ENCODE data around the gene ACOT11.

The ACOT11 gene

DNA sequence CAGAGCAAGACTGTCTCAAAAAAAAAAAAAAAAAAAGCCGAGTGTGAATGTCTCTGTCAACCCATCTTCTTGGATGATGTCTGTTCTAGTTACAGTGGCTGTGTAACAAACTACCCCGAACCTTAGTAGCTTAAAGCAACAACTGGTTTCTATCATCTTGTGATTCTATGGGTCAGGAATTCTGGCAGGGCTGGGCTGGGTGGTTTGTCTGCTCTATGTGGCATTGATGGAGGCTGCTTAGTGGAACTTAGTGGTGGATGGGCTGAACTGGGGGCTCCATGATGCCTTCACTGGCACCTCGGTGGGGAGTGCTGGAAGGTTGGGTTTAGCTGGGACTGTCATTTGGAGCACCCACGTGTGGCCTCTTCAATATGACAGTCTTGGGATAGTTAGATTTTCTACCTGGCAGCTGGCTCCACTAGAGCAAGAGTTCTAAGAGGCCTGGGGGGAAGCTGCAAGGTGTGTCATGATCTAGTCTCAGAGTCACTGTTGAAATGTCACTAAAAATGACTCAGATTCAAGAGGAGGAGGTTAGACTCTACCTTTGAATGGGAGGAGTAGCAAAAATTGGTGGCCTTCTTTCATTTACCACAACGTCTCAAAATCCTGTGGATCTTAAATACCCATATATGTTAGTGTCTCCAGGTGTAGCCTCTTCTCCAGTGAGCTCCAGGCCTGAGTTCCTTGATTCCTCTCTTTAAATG is 18.6 kb downstream of the ACOT11 start:
- DNase-seq: no peak

DNA sequence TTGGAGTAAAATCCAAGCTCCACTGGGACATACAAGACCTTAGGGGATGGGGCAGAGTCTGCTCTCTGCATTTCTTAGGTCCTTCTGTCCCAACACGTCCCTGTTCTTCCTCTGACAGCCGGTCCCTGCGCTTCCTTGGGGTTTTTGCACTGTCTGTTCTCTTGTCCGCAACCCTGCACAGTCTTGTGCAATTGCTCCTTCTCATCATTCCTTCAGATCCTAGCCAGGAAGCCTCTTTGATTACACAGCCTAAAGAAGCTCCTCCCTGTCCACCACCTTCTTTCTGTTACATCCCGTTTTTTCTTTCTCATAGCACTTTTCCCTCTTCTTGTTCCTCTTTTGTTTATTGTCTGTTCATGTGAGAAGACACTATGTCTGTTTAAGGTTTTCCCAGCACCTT is 19.9 kb downstream of the ACOT11 start:
- no peak for DNase-seq

DNA sequence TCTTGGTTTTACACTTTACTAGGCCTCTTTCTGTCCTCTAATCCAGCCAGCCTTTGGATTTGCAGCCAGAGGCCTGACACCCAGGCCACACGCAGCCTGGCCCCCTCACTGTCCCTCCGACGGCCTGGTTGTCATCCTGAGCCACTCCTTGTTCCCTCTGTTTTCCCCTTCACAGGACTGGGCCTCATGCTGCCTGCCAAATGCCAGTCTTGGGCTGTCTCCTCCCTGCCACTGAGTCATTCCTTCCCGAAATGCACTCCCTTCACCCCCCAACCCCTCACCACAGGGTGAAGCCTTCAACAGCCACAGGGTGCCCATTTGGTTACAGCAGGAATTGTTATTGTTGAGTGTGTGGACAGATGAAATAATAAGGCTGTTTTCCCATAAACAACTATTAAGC is 21.3 kb downstream of the ACOT11 start:
- DNase-seq: no peak

DNA sequence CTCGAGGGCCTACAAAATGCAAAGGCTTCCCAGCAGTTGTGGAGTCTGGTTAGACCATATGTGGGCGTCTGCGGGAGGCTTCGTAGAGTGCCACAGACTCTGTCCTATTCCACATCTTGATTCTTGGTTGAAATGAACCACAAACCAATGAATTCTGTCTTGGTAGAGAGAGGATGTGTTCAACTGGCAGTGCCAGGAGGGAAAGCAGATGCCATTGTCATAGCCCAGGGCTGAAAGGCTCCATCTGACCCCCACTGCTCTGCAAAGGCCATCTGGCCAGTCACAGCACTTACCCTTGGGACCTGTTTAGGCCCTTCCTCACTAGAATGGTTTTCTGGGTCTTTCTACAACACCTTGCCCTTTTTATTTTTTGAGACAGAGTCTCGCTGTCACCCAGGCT is 22.1 kb downstream of the ACOT11 start:
- DNase-seq: no peak

DNA sequence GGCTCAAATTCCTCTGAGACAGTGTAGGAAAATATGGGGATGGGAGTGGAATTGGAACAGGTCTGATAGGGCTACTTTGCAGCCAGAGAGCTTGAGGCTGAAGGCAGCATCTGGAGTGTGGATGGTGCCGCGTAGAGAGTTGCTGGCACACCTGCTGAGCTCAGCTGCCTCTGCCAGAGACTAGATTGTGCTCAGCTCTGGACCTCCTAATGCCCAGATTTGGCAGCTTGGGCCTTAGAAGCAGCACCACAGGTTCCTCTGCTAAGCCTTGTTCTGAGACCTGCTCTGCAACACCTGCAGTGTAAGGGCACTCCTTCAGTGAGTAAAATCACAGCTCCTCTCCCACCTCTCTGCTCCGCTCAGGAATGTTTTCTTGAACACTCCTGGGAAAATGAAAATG is 23.3 kb downstream of the ACOT11 start:
- DNase-seq: no peak

DNA sequence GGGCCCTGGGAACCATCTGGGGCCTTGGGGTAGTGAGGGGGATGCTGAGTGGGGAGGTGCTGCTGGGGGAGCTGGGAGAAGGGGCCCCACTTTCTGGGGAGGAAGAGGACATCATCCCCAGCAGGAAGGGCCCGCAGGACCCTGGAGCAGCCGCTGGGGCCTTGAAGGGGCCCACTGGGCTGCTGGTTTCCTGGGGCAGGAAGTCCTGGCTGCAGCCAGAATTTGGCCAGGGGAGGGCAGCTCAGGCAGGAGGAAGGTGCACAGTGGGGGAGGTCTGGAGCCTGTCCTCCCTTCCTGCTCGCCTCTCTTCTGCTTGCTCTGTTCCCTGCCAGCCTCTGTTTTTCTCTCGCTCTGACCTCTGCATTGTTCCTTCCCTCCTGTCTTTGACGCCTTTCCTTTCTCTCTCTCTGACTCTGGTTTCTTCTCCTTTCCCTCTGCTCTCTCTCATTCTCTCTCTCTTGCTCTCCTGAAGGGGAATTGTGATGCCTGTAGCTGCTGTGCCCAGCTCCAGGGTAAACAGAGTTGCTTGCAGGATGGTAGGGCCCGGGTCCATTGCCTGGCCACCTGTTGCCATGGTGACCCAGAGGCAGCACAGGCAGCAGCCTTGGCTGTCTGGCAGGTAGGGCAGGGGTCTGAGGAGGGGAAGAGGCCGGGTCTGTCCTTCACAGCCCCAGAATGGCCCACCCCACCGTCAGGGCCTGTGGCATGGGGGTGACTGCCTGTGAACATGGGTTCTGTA is 23.9 kb downstream of the ACOT11 start:
- DNase-seq: no peak

DNA sequence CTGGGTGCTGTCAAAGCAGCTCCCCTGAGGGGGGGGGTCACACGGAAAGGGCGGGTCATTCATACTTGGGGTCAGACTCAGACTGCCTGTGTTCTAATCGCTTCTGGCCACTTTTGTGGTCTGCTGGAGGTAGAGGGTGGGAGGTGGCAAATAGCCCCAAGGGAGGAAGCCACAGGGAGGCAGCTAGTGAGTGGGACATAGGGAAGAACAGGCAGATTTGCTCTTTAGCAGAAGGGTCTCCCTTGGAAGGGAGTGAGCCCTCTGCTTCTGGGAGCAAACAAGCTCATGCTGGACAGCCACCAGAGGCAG is 24.5 kb downstream of the ACOT11 start:
- DNase-seq: no peak

DNA sequence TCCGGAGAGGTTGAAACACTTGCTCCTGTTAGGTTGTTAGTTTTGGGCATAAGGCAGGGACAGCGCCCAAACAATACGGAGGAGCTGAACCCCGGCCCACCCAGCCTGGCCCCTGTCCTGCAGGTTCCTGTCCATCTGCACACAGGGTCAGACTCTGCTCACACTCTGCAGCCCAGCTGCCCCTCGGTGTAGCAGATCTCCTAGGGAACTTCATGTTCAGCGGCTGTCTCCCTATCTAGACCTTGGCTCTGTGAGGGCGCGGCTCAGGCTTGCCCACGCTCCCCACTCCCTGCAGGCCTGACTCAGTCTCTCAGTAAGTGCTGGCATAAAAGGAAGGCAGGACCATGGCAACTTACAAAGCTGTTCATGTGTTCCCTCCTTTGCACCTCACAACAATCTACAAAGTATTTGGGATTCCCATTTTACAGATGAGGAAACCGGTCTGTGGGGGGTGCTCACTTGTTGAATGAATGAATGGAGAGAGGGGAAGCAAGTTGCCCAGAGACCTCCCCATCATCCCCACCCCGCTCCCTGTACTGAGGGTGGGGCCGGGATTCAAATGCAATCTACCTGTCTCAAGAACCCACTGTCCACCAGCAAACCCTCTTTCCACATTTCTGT is 26.2 kb downstream of the ACOT11 start:
- DNase-seq: no peak

DNA sequence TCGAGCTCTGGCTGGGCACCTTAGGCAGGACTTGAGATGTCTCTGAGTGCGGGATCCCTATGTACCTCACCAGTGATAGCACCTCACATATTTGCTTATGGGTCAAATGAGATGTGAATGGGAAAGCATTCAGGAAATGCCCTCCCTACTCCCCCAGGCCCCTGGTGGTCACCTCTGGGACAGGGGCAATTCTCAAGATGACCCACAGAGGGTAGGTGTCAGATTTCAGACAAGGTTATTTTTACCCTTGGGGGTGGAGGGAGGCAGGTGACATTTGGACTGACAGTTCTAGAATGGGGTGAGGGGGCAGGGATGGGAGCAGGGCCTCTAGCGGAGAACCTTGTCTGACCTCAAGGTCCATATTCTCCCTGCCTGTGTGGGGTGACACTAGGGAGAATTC is 27.1 kb downstream of the ACOT11 start:
- DNase-seq: no peak

DNA sequence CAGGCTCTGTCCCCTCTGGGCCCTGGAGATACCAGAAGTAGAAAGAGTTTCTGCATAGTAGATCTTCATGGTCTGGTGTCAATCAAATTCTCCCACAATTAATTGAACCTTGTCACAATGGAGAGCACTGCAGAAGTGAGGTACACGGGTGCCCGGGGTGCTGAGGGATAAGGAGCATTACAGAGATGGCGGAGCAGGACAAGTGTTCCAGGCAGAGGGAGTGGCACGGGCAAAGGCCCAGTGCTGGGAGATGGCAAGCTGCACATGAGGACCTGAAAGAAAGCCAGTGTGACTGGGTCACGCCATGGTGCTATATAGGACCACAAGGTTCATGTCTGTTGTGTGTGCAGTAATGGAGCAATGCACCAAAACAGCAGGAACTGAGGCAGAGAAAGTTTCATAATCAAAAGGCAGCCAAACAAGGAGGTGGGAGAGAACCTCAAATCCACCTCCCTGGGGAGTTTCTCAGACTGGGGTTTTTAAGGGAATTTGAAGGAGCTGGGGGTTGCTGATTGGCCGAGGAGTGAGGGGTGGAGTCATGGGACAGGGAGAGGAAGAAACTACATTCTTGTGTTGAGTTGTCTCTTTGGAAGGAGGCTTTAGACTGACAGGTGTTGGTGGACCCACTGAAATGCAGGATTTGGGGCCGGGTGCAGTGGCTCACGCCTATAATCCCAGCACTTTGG is 27.7 kb downstream of the ACOT11 start:
- no peak for DNase-seq

DNA sequence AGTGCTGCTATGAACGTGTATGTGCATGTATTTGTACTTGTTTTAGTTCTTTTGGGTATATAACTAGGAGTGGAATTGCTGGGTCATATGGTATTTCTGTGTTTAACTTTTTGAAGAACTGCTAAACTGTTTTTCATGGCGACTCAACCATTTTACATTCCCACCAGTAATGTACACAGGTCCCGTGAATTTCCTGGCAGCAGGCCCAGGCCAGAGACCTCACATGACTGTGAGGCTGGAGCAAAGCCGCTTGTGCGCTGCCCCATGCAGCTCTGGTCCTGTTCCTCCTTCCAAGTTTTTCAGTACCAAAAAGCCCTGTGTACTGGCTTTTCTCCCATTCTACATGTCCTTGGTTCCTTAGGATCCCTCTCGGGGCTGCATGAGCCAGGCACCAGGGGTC is 29.6 kb downstream of the ACOT11 start:
- no peak for DNase-seq

DNA sequence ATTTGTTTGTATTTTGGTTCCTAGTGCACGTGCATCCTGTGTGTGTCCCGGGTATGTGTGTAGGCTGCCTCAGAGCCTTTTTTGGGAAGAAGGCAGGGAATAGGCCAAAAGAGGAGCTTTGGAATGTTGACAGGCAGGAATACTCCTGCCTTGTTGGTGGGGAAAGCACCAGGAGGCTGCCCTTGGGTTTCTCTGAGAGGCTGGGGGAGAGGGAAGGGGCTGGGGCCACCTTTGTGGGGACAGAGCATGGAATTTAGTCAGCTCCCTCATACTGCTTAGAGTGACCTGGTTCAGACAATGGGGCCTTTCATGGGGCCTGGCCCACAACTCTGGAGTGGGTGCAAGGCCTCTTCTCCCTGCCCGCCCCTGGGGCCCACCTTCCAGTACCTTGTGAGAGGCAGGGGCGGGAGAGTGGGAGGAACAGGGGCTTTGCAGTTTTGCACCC is 31.3 kb downstream of the ACOT11 start:
- no peak for DNase-seq

DNA sequence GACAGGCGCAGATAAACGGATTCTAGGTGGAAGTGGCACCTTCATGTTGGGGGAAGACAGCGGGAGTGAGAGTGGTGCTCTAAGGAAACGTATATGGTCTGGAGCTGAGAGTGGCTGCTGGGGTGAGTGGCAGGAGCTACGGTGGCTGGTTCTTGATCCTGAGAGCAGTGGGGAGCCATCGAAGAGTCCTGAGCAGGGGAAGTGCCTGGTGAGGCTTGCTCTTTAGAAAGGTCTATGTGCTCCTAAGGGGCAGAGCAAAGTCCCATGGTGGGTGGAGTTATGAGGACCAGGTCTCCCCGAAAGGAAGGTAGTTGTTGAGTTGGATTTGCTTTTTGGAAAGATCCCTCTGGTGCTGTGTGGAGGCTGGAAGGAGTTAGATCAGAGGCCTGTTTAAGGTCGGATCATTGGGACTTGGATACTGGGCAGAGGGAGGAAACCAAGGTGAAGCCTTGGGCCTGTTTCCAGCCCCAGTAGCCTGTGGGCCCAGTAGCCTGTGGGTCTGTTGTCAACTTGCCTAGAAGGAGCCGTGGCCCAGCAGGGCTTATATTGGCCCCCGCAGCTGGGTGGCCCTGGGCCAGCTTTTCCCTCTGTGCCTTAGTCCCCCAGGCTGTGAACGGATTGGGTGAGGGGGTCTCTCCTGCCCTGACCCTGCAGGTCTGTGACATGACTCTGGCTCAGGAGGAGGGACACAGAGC is 33.0 kb downstream of the ACOT11 start:
- no peak for DNase-seq

DNA sequence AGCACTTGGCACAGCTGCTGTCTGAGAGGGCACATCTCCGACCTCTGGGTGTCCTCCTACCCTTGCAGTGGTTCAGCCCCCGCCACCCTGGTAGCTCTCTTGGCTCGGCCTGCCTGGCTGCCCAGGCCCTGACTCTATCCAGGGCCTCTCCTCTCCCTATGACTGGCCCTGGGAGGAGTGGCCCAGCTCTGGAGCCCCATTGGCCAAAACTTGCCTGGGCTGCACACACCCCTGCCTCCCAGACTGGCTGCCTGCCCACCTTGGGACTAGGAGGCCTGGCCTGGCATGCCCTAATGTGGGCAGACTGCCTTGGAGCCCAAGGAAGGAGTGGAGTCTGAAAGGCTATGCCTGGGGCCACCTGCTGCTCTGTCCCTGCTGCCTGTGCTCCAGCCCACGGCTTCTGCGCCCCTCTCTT is 33.6 kb downstream of the ACOT11 start:
- DNase-seq: no peak

DNA sequence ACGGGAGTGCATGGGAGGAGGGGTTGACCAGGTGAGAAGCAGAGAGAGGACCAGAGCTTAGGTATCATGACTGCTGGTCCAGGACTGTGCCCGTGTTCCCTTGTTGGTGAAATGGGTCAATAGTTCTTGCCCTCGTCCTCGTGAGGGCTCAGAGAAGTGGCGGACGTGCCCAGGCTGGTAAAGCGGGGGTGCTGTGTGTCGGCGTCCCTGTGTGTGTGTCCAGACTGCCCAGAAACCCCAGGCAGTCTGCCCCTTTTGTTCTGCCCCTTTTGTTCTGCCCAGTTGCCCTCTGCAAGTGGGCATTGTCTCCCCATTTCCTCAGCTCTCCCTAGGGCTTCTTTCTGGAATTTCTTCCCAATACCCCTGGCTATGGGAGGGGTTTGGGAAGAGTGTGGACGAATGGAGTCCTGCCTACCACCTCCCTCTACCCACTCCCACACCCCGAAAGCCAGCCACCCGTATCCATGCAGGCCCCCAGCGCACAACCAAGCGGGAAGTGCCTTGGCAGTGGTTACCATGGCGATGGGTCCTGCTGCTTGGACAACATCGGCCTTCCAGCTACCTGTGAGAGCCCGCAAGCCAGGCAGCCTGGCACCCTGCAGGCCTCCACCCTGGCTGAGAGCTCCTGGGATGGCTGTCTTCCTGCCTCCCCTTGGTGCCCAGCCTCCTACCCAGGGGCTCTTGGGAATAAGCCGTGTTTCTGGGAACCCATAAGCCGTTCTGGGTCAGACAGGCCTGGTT is 34.7 kb downstream of the ACOT11 start:
- DNase-seq: no peak

DNA sequence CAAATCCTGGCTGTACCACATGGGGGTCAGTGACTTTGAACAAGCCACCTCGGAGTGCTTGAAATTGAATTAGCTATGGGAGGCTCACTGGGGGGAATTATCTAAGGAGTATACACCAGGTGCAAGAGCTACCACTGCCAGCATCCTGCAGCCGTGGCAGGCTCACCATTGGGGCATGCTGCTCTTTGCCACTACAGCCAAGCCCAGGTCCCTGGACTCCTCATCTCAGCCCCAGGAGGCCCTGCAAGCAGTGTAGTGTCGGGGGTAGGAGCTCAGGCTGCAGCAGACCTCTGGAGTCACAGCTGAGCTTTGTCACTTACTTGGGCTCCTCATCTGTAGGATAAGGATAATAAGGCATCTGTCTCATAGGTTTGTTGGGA is 35.3 kb downstream of the ACOT11 start:
- no peak for DNase-seq

DNA sequence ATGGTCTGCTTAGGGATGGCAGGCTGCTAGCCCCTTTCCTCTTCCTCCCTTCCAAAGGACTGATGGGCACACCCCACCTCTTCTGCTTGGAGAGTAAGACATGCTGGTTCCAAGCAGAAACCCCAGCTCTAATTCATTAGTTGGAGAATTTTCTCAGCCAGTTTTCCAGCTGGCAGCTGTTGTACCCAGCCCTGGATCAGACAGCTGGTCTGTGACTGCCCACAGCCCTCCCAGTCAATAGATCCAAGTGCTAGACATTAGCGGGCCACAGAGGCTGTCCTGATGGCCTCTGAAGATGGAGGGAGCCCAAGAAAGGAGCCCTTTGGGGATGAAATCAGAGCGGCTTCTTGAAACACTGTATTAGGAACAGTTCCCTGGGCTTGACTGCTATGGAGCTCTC is 35.8 kb downstream of the ACOT11 start:
- no peak for DNase-seq

DNA sequence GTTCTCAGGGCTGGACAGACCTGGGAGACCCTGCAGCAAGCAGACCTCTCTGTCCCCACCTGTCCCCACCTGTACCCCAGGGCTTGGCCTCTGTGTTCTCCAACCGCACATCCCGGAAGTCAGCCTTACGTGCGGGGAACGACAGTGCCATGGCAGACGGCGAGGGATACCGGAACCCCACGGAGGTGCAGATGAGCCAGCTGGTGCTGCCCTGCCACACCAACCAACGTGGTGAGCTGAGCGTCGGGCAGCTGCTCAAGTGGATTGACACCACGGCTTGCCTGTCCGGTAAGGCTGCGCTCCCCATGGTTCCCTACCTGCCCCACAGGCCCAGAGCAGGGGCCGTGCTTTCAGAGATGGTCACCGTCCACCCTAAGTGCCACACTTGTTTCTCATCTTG is 36.5 kb downstream of the ACOT11 start:
- DNase-seq: no peak

DNA sequence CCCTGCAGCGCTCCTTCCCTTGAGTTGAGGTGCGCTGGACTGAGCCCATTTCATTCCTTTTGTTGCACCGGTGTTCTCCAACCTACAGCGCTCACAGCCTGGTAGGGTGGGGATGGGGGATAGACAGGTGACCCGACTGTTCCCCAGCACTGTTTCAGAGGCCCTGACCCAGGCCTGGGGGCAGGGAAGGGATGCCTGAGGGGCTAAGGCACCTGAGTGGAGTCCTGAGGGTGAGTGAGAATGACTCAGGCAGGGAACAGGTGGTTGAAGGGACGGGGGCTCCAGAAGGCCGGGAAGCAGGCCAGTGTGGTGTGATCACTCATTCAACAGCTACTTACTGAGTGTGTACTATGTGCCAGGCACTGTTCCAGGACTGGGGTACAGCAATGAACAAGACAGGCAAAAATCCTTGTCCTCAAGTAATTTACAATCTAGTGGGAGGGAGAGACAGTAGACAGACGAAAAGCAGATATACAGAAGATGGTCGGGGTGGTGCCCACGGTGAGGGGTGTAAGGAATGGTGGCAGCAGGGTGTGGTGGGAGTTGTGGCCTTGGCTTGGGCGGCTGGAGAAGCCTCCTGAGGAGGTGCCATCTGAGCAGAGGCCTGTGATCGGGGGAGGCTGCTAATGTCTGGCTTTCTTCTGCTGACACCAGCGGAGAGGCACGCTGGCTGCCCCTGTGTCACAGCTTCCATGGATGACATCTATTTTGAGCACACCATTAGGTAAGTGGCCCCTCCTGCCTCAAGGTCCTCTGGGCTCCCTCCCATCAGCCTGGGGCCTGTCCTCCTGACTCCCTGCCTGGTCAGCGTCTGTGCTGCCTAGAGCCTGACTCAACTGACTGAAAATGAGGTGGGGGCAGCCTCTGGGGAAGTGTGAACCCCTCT is 37.4 kb downstream of the ACOT11 start:
- DNase-seq: no peak

DNA sequence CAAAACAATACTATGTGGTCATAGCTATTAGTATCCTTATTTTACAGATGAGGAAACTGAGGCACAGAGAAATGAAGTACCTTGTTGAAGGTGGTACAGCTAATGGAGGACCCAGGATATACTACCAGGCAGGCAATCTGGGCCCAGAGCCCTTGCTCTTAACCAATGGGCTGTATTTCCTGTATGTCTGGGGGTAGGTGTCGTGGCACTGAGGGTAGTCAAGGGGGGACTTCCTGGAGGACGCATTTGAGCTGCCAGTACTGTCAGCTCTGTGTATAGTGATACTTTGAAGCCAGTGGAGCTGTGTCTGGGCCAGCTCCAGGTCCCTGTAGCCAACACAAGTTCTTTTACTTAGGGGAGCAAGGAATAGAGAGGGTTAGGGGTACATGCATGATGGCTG is 40.3 kb downstream of the ACOT11 start:
- DNase-seq: no peak

DNA sequence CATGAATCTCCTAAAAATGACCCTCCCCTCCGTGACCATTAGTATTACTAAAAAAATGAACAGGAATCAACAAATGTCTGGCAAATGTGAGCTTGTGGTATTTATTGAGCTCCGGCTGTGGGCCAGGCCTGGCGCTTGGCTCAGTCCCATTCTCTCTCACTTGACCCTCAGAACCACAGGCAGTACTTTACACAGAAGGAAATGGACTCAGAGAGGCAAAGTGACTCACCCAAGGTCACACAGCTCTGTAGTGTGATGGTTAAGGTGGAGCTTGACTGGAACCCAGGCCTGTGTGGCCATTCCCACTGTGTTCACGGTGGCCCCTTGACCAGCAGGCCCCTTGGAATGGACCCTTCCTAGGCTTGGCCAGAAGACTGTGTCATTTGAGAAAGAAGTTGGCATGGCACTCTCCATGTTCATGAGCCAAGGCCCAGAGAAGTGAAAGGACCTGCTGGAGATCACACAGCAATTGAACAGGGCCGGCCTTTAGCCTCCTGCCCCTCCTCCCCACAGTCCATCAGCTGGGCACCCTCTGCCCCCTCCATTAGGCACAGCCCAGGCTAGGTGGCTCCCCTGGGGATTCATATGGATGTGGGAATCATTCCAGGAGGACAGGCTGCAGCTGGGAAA is 43.2 kb downstream of the ACOT11 start:
- DNase-seq: no peak
